Epithelial cell of umbilical artery (primary cell): Measurements from ENCODE around the gene NRN1L. TPM values are rescaled to one million over a fixed set of nuclear protein-coding genes. Genes with fewer than 3 reads are reported as not detected.

Experiments
- total RNA-seq: library from RNA; depleted of rRNA; stranded (reverse); fragments of >200 nt; gene quantifications from 2 replicates; pipeline ENCODE4 v1.2.3, GENCODE V29; 2014

NRN1L gene
- total RNA-seq: not detected in 2 replicates

DNA sequence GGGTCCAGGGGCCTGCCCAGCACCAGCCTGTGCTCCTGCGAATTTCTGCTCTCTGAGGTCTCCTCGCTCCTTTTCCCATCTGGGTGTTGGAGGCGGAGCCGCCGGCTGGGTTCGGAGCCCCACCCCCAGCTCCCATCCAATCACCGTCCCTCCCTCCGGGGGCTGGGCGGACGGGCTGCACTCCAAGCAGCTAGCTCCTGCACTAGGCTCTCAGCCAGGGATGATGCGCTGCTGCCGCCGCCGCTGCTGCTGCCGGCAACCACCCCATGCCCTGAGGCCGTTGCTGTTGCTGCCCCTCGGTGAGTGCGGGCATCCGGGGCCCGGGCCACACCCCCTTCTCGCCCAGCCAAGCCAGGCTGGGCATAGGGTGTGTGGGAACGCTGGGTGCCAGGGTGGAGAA, at the start of gene NRN1L:
TSS of gene NRN1L (plus strand) at position 202 of the 400 bp plus-strand sequence. CDS start at position 221, 19 bp downstream.

DNA sequence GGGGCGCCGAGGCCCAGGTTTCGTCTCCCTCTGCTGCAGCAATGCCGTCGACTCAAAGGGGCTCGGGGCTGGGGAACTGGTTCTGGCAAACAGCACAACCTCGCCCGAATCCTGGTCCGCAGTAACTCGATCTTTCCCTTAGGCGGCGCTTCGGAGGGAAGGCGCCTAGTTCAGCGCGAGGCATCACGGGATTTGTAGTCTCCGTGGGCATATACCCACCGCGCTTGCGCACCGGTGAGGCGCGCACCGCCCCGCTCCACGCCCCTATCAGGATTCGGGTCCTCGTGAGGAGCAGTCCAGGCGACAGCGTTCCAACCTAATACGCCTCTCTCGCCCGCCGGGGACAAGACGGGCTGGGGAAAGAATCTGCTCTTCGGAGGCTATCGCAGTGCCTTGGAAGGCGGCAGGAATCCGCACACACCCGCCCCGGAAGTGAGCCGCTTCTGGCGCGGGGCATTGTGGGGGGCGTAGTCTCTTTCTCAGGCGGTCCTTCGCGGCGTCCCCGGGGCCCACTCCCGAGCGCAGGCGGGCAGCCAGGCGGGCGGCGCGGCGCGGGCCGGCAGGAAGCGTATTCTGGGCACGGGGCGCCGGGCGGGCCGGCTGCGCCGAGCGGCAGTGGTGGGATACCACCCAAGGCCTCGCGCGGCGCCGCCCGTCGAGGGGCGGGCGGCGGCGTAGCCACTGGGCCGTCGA, 42.7 kb upstream of the NRN1L start, which contains the start of gene THAP11:
TSS of gene THAP11 (plus strand) at position 505 of the 693 bp plus-strand sequence. CDS start 235 bp downstream, outside the sequence.

DNA sequence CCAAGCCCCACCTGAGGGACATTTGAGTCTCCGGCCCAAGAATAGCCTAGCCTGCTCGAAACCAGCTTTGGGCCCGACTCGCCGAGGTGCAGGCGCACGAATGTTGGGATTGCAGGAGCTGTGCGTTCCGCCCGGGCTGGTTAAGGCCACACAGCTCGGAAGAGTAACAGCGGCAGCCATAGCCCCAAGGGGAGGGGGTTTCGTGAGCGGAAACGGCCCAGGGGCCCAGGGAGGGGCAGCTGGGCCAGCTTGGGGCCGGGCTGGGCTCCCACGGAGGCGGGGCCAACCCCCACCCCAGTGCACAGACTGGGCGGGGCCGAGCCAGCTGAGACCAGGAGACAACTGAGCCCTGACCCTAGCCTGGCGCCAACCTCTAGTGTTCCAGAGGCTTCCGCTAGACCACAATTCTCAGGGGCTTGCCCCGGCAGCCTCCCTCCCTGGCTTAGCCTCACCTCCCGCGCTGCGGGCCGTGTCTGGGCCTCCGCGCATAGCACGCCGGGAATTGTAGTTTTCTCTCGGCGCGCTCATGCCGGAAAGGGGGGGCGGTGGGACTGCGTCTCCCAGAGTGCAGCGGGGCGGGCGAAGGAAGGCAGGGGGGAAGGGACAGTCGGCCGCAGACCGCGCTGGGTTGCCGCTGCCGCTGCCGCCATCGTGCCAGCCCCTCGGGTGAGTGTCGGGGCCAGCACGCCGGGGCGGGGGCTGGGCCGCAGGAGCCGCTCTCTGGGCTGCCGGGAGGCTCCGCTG, 38.2 kb upstream of the NRN1L start, which contains the start of gene NUTF2:
TSS of gene NUTF2 (plus strand) at position 614 of the 744 bp plus-strand sequence. CDS start 18,198 bp downstream, outside the sequence.

DNA sequence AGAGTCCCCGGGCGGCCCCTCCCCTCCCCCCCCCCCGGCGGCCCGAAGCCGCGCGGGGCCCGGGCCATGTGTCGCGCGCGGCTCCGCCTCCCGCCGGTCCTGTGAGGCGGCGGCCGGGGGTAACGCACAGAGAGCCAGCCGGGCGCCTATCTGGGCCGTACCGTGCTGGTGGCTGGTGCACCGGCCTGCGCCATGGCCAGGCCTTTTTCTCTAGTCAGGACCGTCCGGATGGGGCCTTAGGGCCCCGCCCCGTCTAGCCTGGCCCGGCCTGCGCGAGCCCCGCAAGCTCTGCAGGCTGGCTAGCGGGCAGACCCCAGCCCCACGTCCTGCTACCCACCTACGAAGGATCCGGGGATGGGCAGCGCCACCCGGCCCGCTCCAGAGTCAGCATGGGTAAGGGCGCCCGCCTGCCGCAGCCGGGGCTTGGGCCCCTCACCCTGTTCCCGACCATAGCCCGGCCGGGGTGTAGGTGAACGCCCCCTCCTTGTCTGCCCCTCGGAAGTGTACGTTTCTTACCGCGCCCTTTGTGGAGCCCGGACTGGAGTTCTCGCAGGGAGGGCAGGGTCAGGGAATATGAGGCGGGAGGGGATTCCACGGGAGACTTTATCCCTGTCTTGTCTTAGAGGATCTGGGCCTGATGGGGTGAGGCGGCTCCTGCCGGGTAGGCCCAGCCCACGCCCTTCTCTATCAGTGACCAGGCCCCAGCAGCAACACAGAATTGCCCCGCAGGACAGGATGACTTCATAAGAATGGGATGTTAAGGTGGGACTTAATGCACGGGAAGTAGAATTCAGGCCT, 37.4 kb upstream of the NRN1L start, which contains the start of gene CENPT:
TSS of gene CENPT (minus strand) at position 630 of the 798 bp plus-strand sequence. CDS start 13,834 bp downstream, outside the sequence.

DNA sequence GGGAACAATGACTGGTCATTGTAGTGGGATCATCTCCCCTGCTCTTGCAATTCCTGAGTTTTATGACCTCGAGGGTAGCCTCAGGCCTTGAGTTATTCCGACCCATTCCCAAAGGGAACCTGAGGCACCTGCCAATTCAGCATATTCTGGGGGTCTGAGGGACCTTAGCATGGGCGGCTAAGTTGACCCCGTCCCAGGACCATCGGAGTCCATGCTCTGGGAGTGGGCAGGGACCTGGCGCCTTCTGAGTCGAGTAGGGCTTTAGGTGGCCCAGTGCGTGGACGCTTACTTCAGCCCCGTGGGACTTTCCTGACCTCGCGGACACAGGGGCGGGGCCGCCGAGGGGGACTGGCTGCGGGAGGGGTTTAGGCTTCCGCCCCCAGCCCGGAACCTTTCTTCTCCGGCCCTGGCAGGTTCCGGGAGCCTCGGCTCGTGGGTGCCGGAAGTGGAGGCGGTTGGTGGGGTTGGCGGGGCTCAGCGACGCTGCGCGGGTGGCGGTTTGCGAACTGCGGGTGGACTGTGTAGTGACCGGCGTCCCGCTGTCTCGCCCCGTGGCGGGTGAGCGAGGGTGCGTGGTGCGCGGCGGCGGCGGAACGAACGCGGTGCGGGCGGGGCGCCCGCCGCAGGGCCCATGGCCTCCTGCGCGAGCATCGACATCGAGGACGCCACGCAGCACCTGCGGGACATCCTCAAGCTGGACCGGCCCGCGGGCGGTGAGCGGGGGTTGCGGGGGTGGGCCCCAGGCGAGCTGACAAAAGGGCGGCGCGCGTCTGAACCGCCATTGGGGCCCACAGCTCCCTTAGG, 11.9 kb upstream of the NRN1L start, which contains the start of gene EDC4:
TSS of gene EDC4 (plus strand) at position 422 of the 804 bp plus-strand sequence. CDS start at position 632, 210 bp downstream.

DNA sequence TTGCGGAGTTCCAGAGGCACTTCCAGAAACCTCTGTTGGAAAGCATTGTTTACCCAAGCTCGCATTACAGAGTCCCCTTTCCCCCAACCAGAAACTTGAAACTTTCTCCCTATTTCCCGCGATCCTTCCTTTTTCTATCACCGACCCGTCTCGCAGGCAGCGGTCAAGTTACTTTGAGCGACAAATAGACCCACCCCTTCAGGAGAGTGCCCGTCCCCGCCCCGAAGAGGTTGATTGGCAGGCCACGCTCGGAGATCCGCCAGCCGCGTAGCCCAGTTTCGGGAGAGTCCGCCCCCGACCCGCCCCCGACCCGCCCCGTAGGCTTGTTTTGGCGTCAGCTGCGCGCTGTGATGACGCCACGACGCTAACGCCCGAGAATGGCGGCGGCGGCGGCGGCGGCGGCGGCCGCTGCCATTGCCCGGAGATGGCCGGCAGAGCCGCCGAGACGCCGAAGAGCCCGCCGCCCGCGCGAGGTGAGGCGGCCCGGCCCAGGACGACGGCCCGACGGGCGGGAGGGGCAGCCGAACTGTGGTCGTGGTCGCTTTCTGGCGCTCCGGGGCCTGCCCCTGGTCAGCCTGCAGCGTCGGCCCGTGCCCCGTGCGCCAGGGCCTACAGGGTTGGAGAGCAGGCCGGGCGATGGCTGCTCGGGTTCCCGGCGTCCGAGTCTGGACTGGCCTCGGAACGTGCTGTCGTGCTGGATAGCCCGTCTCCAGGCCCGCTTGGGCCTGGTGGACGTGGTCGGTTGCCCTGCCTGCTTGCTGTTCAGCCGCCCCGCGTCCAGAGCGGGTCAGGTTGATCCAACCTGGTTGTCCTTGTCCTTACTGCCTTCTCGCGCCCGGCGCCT, 8.4 kb downstream of the NRN1L start, which contains the start of gene PSKH1:
TSS of gene PSKH1 (plus strand) at position 356 of the 844 bp plus-strand sequence. CDS start 15,496 bp downstream, outside the sequence.

DNA sequence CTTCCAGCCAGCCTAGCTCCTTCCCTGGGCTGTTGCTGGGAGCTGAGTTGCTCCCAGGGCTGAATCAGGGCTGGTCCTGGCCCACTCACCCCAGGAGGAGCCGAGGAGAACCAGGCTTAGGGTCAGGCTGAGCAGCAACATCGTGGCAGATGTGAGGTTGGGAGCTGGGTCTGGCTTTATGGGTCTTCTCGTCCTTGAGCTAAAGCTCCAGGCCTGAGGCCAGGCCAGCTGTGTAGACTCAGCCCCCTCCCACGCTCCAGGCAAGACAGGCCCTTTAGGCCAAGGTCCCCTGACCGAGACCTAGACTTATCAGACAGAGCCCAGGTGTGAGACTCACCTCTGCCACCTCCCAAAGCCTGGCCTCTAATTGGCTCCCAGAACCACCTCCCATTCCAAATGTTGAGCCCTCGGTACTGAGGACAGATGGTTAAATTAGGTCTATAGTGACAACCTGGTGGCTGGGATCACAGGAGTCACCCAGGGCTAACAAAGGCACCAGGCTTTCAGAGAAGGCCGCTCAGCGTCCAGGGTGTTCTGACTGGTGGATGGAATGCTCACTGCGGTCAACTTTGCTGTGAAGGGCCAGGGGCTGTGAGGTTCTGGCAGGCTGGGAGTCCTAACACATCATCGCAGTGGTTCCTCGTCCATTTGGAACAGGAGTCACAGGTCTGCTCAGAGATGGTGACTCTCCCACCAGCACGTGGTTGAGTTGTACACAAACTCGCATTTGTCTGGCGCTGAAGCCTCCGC, 47.2 kb downstream of the NRN1L start, which contains the start of gene CTRL:
TSS of gene CTRL (minus strand) at position 151 of the 750 bp plus-strand sequence. CDS start at position 141, 10 bp downstream.

Other genes starting within 250 kb of the NRN1L start
- gene CARMIL2, start 239.7 kb upstream of the NRN1L start, total RNA-seq: 0.32 and 2.7 TPM in 2 replicates
- 18.2 and 20.5 TPM in 2 replicates for gene ACD, start 224.6 kb upstream of the NRN1L start, total RNA-seq
- 1.6 and 5.3 TPM in 2 replicates for gene PARD6A, start 223.9 kb upstream of the NRN1L start, total RNA-seq
- gene ENKD1, start 218.1 kb upstream of the NRN1L start, total RNA-seq: 14.7 and 24.0 TPM in 2 replicates
- gene C16orf86, start 218.1 kb upstream of the NRN1L start, total RNA-seq: 3.5 and 6.8 TPM in 2 replicates
- 29.9 and 47.0 TPM in 2 replicates for gene GFOD2, start 165.6 kb upstream of the NRN1L start, total RNA-seq
- 3.6 TPM in 2 replicates for gene RANBP10, start 78.3 kb upstream of the NRN1L start, total RNA-seq
- 0.32 TPM in 1 of 2 replicates, not detected in the other for gene TSNAXIP1, start 78.0 kb upstream of the NRN1L start, total RNA-seq
- 38.7 and 72.5 TPM in 2 replicates for gene THAP11, start 42.6 kb upstream of the NRN1L start, total RNA-seq
- 67.0 and 256 TPM in 2 replicates for gene NUTF2, start 38.0 kb upstream of the NRN1L start, total RNA-seq
- gene CENPT, start 37.2 kb upstream of the NRN1L start, total RNA-seq: 28.6 and 29.6 TPM in 2 replicates
- 39.8 and 50.3 TPM in 2 replicates for gene EDC4, start 11.8 kb upstream of the NRN1L start, total RNA-seq
- 10.7 and 19.1 TPM in 2 replicates for gene PSKH1, start 8.4 kb downstream of the NRN1L start, total RNA-seq
- gene CTRL, start 47.0 kb downstream of the NRN1L start, total RNA-seq: 0.32 and 0.61 TPM in 2 replicates
- 60.4 and 85.9 TPM in 2 replicates for gene PSMB10, start 52.0 kb downstream of the NRN1L start, total RNA-seq
- 1.3 and 2.6 TPM in 2 replicates for gene LCAT, start 59.2 kb downstream of the NRN1L start, total RNA-seq
- 36.4 and 40.0 TPM in 2 replicates for gene SLC12A4, start 83.8 kb downstream of the NRN1L start, total RNA-seq
- gene DPEP3, start 95.6 kb downstream of the NRN1L start, total RNA-seq: not detected in 2 replicates
- gene DPEP2, start 114.6 kb downstream of the NRN1L start, total RNA-seq: 1.1 TPM in 1 of 2 replicates, not detected in the other
- gene DPEP2NB, start 131.0 kb downstream of the NRN1L start, total RNA-seq: not detected in 2 replicates
- gene DDX28, start 138.3 kb downstream of the NRN1L start, total RNA-seq: 14.4 and 20.5 TPM in 2 replicates
- gene DUS2, start 138.4 kb downstream of the NRN1L start, total RNA-seq: 23.4 and 27.5 TPM in 2 replicates
- gene NFATC3, start 200.5 kb downstream of the NRN1L start, total RNA-seq: 7.8 and 10.3 TPM in 2 replicates